HAP-1 (cell line): ENCODE data around the gene TESK2.
"Not testable (repeated sequence)": the region's sequence is repeated elsewhere in the genome, so short reads cannot be mapped to it uniquely, and the experiment has no call there.

Experiments
- DNase-seq, 2 experiments: peaks; one replicate each; pipeline ENCODE4 v3.0.0-alpha.2; 2016 to 2020; ENCODE audit warnings: low spot score in 2 of 2
- H3K27me3 ChIP-seq: fragments of 250-450 bp; sonication (Bioruptor Pico); 2 replicates; pipeline ENCODE4 v1.5.1; 2020; ENCODE audit warnings: low read depth, mild to moderate bottlenecking, moderate library complexity
- H3K36me3 ChIP-seq: fragments of 250-450 bp; sonication (Bioruptor Pico); replicated peaks from 2 replicates; pipeline ENCODE4 v1.5.1; 2020; ENCODE audit warnings: mild to moderate bottlenecking
- H3K4me1 ChIP-seq: fragments of 250-450 bp; sonication (Bioruptor Pico); 2 replicates; pipeline ENCODE4 v1.5.1; 2020; ENCODE audit warnings: mild to moderate bottlenecking
- H3K4me3 ChIP-seq: fragments of 250-450 bp; sonication (Bioruptor Pico); 2 replicates; pipeline ENCODE4 v1.5.1; 2020; ENCODE audit warnings: mild to moderate bottlenecking, moderate library complexity
- H3K9me3 ChIP-seq: fragments of 250-450 bp; sonication (Bioruptor Pico); 2 replicates; pipeline ENCODE4 v1.5.1; 2020; ENCODE audit warnings: mild to moderate bottlenecking, moderate library complexity
- in situ Hi-C: fragments of 300-500 bp; cut with MboI; formaldehyde crosslinking; loops from 3 replicates; pipeline ENCODE4 v1.14.3; 2020; ENCODE audit warnings: low sequenced_read_pairs, inconsistent platforms, mixed read lengths

The TESK2 gene

GRCh38 chr1:45380730-45381129 lies 110.2 kb downstream of the TESK2 start:
- DNase-seq, result no peak
- H3K36me3 ChIP-seq, result no peaks in the 10 kb centered on the region
- in situ Hi-C loops, result no loop called here

DNA sequence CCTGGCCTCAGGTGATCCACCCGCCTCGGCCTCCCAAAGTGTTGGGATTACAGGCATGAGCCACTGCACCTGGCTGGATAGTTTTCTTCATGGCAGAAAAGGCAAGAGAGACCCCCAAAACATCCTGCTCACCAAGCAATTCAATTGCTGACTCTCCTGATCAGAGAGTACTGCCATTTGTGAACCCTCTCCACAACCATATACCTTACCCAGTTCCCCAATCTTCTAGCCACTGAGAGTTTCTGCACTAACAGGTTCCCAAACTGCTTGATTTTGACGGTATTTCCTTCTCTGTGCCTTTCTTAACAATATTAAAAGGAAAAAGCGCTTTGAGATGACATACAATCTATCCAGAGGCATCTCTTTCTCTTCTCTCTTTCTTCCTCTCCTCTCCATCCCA lies 110.8 kb downstream of the TESK2 start:
- H3K4me3 ChIP-seq, result no peak overlapping the region
- no peak for DNase-seq
- no peaks in the 10 kb centered on the region for H3K27me3 ChIP-seq
- H3K4me1 ChIP-seq, result no peaks in the 10 kb centered on the region
- H3K36me3 ChIP-seq, result no peaks in the 10 kb centered on the region
- in situ Hi-C loops, result no loop called here
- no peaks in the 10 kb centered on the region for H3K9me3 ChIP-seq

More at GRCh38 chr1:45380730-45381129, 110.2 kb downstream of the TESK2 start:
- Histone ChIP-seq H3K4me1 (no peaks in the 10 kb centered on the region), H3K27me3 (no peaks in the 10 kb centered on the region), H3K9me3 (no peaks in the 10 kb centered on the region), H3K4me3 (no peak overlapping the region)

DNA sequence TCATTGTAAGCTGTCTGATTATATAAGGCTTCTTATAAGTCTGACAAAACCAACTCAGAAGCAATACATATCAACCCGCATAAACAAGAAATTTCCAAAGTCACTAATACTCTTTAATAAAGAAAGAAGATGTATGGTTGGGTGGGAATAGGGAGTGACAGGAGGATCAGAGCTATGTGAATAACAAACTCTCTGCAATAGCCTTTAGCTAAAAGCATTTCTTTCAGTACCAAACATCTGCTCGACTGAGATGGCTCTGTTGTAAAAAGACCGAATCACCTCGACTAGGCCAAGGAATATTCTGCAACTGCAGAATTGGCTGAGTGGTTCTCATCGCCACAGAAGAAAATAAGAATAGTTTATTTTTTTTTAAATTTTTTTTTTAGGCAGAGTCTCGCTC lies 111.4 kb downstream of the TESK2 start:
- in situ Hi-C loops, result no loop called here
- no peak for DNase-seq

GRCh38 chr1:45378184-45378583 lies 112.8 kb downstream of the TESK2 start:
- no peaks in the 10 kb centered on the region for H3K36me3 ChIP-seq
- H3K4me1 ChIP-seq, result peaks cover 18% of the 10 kb centered on the region
- in situ Hi-C loops, result no loop called here
- H3K4me3 ChIP-seq, result no peak overlapping the region
- no peaks in the 10 kb centered on the region for H3K9me3 ChIP-seq
- DNase-seq, result no peak
- H3K27me3 ChIP-seq, result no peaks in the 10 kb centered on the region

More for the DNA sequence above, 111.4 kb downstream of the TESK2 start:
- Histone ChIP-seq H3K9me3 (no peaks in the 10 kb centered on the region), H3K4me3 (no peak overlapping the region), H3K36me3 (no peaks in the 10 kb centered on the region), H3K4me1 (peaks cover 4% of the 10 kb centered on the region), H3K27me3 (no peaks in the 10 kb centered on the region)

GRCh38 chr1:45375104-45376090 lies 115.6 kb downstream of the TESK2 start:
- Histone ChIP-seq H3K9me3 (no peaks in the 10 kb centered on the region), H3K27me3 (no peaks in the 10 kb centered on the region), H3K4me3 (no peak overlapping the region), H3K4me1 (peaks cover 18% of the 10 kb centered on the region), H3K36me3 (no peaks in the 10 kb centered on the region)
- in situ Hi-C loops, result no loop called here
- no peak for DNase-seq

DNA sequence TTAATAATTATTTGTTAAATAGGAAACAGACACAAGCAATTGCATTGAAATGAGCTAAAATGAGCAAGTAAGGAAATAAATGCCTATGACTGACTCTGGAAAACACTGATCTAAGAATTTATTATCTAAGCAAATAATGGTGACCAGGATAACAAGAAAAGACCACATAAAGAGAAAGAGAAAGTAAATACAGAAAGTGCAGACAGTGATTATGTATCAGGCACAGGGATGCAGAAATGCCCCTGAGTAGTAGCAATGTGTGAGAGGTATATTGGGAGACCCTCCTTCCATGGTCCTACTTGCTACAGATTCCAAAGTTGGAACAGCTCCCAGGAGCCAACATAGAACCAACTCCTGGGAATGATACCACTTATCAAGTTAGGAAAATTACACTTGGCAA lies 117.4 kb downstream of the TESK2 start:
- no peaks in the 10 kb centered on the region for H3K36me3 ChIP-seq
- H3K4me1 ChIP-seq, result peaks cover 18% of the 10 kb centered on the region
- no peak overlapping the region for H3K4me3 ChIP-seq
- in situ Hi-C loops, result no loop called here
- no peaks in the 10 kb centered on the region for H3K9me3 ChIP-seq
- H3K27me3 ChIP-seq, result no peaks in the 10 kb centered on the region
- no peak for DNase-seq

GRCh38 chr1:45370575-45370974 lies 120.4 kb downstream of the TESK2 start:
- H3K36me3 ChIP-seq, result no peaks in the 10 kb centered on the region
- H3K27me3 ChIP-seq, result no peaks in the 10 kb centered on the region
- DNase-seq, result no peak
- in situ Hi-C loops, result no loop called here
- no peaks in the 10 kb centered on the region for H3K9me3 ChIP-seq
- H3K4me1 ChIP-seq, result peaks cover 18% of the 10 kb centered on the region
- H3K4me3 ChIP-seq, result no peak overlapping the region

DNA sequence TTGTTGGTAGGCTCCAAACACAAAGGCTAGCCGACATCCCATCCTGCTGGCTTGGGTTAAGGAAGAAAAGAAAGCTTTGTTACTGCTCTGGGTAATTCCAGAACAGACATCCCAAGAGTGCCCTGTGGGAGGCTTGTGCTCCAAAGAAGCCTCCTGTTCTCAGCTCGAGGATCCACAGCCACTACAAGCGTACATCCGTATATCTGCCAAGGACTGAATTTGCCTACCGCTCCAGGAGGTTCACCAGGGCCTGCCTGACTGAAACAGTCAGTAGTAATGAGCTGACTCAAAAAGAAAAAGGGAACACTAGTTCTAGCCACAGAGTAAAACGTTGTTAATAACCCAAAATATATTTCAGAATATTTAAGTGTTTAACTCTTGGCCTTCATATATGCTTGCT lies 125.9 kb downstream of the TESK2 start:
- in situ Hi-C loops, result no loop called here
- H3K36me3 ChIP-seq, result no peaks in the 10 kb centered on the region
- H3K9me3 ChIP-seq, result no peaks in the 10 kb centered on the region
- no peak overlapping the region for H3K4me3 ChIP-seq
- DNase-seq, result no peak
- peaks cover 15% of the 10 kb centered on the region for H3K4me1 ChIP-seq
- H3K27me3 ChIP-seq, result no peaks in the 10 kb centered on the region

GRCh38 chr1:45364294-45364693 lies 126.7 kb downstream of the TESK2 start:
- Histone ChIP-seq H3K36me3 (no peaks in the 10 kb centered on the region), H3K4me1 (peaks cover 17% of the 10 kb centered on the region), H3K27me3 (no peaks in the 10 kb centered on the region), H3K4me3 (no peak overlapping the region), H3K9me3 (no peaks in the 10 kb centered on the region)
- DNase-seq, result no peak
- in situ Hi-C loops, result no loop called here

DNA sequence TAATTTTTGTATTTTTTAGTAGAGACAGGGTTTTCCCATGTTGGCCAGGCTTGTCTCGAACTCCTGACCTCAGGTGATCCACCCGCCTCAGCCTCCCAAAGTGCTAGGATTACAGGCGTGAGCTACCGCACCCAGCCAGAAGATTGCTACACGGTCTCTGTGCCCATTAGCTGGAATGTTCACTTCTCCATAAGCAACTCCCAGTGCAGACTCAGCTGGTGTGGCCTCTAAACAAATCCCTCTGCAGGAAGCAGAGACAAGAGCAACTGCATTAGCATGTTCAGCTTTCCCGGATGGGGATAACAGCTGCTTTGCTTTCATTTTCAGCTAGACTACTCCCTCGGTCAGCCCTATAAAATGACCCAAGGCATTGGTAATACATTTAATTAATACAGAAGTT lies 130.0 kb downstream of the TESK2 start:
- H3K4me3 ChIP-seq, H3K27me3 ChIP-seq, H3K9me3 ChIP-seq, H3K36me3 ChIP-seq, in situ Hi-C loops: not testable (repeated sequence)
- peaks cover 17% of the 10 kb centered on the region for H3K4me1 ChIP-seq
- DNase-seq, result peak; percentile 55 to 59

DNA sequence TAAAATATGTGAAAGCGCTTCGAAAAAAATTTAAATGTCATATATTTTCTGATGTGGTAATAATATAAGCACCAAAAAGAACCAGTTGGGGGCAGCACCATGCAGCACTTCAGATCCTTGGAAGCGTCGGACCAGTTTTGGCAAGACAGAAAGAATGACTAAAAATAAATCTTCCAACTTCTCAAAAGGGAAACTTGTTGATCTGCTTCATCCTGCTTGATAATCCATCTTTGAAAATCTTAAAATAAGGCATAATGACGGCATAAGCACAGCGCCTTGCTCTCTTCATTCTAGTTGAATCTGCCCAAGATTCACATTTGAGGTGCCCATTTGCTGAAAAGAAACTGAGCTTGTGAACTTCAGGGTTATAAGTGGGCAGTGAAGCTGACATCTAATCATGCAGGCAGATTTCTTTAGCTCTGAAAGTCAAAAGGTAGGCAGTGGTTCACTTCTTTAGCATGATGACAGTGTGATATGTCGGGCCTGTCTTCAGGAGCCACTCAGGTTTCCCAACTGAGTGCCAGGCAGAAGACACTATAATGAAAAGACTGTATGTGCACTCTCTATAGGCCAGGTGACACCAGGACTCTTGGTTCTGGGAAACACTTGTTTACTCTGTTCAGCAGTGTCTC lies 131.0 kb downstream of the TESK2 start:
- Histone ChIP-seq H3K9me3 (no peaks in the 10 kb centered on the region), H3K27me3 (no peaks in the 10 kb centered on the region), H3K36me3 (no peaks in the 10 kb centered on the region), H3K4me3 (no peak overlapping the region), H3K4me1 (peaks cover 17% of the 10 kb centered on the region)
- DNase-seq, result peak; percentile 65 to 72
- in situ Hi-C loops, result loop anchor here (10.0 kb wide), 1 partner anchor 205 kb away; no protein-coding TSS in a partner anchor

DNA sequence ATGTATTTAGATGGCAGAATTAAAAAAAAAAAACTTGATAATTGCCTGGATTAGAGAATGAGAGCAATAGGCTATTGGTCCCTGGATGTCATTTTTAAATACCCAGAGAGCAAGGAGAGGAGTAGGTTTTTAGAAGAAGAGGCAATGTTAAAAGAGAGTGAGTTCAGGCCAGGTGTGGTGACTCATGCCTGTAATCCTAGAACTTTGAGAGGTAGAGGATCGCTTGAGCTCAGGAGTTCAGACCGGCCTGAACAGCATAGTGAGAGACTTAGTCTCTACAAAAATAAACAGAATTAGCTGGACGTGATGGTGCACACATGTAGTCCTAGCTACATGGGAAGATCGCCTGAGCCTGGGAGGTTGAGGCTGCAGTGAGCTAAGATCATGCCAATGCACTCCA lies 134.8 kb downstream of the TESK2 start:
- no peaks in the 10 kb centered on the region for H3K9me3 ChIP-seq
- H3K4me3 ChIP-seq, result no peak overlapping the region
- H3K27me3 ChIP-seq, result no peaks in the 10 kb centered on the region
- H3K36me3 ChIP-seq, result no peaks in the 10 kb centered on the region
- no peak for DNase-seq
- peaks cover 14% of the 10 kb centered on the region for H3K4me1 ChIP-seq
- in situ Hi-C loops, result loop anchor here (10.0 kb wide), 1 partner anchor 209 kb away; no protein-coding TSS in a partner anchor

DNA sequence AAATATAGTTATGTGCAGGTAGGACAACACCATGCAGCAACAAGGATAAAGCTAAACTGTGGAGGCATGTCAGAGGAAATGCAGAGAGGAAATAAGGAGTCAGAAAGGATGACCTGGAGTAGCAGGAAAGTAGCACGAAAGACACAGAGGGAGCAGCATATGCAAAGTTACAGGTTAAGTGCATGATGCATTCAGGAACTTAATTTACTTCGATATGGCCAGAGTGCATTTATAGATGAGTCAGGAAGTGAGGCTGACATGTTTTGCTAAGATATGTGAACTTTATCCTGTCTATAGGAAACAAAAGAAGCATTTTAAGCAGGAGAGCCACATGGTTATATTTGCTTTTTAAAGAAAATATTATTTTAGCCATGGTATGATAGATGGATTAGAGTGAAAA lies 135.3 kb downstream of the TESK2 start:
- no peak overlapping the region for H3K4me3 ChIP-seq
- no peak for DNase-seq
- H3K36me3 ChIP-seq, result no peaks in the 10 kb centered on the region
- no peaks in the 10 kb centered on the region for H3K27me3 ChIP-seq
- in situ Hi-C loops, result loop anchor here (10.0 kb wide), 1 partner anchor 209 kb away; no protein-coding TSS in a partner anchor
- no peaks in the 10 kb centered on the region for H3K9me3 ChIP-seq
- H3K4me1 ChIP-seq, result peaks cover 9% of the 10 kb centered on the region

GRCh38 chr1:45354838-45355237 lies 136.1 kb downstream of the TESK2 start:
- no peaks in the 10 kb centered on the region for H3K27me3 ChIP-seq
- no peaks in the 10 kb centered on the region for H3K9me3 ChIP-seq
- in situ Hi-C loops, result loop anchor here (10.0 kb wide), 1 partner anchor 210 kb away; no protein-coding TSS in a partner anchor
- H3K36me3 ChIP-seq, result no peaks in the 10 kb centered on the region
- no peak for DNase-seq
- no peak overlapping the region for H3K4me3 ChIP-seq
- peaks cover under 1% of the 10 kb centered on the region for H3K4me1 ChIP-seq
